Placental epithelial cell (primary cell): ENCODE measurements around the gene SPDYE2. TPM values are rescaled to one million over a fixed set of nuclear protein-coding genes. Genes with fewer than 3 reads are reported as not detected.

Experiments
- total RNA-seq: library from RNA; depleted of rRNA; stranded (reverse); fragments of >200 nt; gene quantifications from 2 replicates; pipeline ENCODE4 v1.2.3, GENCODE V29; 2012

SPDYE2 gene, protein sequence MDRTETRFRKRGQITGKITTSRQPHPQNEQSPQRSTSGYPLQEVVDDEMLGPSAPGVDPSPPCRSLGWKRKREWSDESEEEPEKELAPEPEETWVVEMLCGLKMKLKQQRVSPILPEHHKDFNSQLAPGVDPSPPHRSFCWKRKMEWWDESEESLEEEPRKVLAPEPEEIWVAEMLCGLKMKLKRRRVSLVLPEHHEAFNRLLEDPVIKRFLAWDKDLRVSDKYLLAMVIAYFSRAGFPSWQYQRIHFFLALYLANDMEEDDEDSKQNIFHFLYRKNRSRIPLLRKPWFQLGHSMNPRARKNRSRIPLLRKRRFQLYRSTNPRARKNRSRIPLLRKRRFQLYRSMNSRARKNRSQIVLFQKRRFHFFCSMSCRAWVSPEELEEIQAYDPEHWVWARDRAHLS
- total RNA-seq: not detected in 2 replicates

DNA sequence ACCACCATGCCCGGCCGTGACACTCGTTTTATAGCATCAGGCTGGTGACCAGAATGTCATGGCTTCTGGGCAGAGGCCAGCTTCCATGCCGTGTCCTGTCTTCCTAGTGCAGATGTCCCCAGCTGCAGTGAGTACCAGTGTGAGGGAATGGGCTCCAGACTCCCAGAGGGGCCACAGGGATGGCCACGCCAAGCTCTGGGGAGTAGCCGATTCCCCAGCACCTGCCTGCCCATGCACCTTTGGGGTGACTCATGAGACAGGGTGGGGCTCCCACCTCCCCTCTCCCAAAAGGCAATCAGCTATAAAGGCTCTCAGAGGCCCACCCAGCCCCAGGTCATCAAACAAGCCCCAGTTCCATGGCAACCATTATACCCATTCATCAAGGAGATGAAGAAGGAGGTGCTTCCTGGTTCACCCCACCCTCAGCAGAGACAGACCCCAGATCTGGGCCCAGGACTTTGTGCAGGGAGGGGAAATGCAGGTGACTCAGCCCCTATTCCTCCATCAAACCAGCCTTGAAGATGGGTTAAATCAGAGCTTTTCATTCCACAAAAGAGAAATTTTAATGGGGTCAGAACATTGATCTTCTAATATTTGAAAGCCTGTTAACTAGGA, at the start of gene SPDYE2:
Gene SPDYE2, plus strand, starts transcription at position 419 of the 615 bp plus-strand sequence. CDS start 2,030 bp downstream, outside the sequence.

DNA sequence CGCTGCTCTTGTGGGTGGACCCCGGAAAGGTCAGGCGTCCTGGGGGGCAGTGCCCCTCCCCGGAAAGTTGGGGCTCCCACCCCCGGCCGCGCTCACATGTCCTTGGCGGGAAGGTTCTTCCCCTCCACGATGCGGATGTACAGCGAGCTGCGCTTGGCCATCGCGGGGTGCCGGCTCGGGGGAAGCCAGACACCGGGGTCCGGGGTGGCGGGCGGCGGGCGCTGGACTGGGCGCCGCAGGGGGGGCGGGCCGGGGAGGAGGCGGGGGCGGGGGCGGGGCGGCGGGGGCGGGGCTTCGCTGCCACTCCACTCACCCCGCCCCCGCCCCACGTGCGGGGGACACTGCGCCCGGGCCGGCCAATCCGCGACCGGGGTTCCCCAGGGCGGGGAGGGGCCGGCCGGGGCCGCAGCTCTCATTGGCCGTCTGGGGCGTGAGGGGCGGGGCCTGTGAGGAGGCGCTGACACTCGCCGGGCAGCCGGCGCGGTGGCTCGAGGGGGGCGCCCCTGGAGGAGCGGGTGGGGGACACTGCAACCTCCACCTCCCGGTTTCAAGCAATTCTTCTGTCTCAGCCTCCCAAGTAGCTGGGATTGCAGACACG, 33.4 kb upstream of the SPDYE2 start, which contains the start of gene RASA4B:
Gene RASA4B, minus strand, starts transcription at position 228 of the 598 bp plus-strand sequence. Its CDS starts 67 bp downstream, at position 161.

DNA sequence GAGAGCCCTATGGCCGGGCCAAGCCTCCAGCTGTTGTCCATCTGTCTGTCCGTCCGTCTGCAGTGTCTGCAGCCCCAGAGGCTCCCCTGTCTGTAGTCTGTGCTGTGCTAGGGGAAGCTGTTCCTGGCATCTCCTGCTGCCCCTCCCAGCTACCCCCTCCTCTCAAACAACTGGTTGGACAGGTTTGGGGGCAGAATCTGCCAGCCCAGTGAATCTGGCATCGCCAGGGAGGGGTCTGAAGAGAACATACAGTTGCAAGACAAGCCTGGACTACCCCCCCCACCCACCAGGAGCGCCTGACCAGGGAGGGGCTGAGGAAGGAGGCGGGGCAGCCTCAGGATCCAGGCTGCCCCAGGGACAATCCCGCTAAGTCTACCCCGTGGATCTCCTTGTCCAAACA, 7.4 kb upstream of the SPDYE2 start, which contains the start of gene UPK3BL2:
Gene UPK3BL2, minus strand, starts transcription at position 101 of the 400 bp plus-strand sequence. Its CDS starts 60 bp downstream, at position 41.

DNA sequence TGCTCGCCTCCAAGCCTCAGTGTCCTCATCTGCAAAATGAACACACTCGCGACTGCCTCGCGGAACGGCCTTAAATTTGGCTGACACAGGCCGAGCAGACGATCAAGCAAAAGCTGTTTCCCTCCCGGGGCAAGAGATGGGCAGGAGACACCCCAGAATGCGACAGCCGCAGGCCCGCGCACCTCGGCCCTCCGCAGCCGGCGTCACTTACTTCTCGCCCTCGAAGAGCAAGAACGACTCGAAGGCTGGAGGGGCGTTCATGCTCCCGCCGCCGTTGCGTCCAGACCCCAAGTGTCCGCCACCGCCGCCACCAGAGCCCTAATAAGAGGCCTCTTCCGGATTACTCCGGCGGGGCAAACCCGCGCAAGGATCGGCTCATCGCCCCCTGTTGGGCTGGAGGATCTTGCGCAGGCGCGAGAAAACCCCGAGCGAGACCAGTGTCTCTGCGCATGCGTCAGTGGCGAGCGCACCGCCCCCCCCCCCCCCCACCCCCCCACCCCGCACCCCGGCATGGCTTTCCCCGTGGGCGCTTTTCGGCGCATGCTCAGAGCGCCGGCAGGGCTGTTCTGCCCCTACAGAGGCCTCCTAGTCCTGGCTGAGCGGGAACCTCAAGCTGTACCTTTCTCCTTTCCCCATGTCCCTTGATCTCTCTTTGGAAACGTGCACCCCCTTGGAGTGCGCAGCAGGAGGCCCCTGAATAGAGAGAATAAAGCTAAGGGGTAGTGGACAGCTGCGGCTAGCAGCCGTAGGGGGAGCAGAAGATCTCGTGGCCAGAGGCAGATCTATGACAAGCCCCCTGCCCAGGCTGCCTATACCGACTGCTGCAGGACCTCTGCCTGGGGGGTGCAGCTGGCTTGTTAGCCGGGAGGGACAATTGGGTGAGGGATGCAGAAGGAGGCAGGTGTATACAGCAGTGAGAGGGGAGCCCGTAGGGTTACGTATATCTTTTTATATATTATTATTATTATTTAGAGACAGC, 21.5 kb downstream of the SPDYE2 start, which contains the start of gene POLR2J3:
Gene POLR2J3, minus strand, starts transcription at position 323 of the 979 bp plus-strand sequence. Its CDS starts 62 bp downstream, at position 261.

Other genes with a start within 250 kb of the SPDYE2 start
- gene SPDYE6, start 194.8 kb upstream of the SPDYE2 start, total RNA-seq: not detected in 2 replicates
- gene PRKRIP1, start 154.9 kb upstream of the SPDYE2 start, total RNA-seq: 15.3 and 17.7 TPM in 2 replicates
- gene ORAI2, start 117.7 kb upstream of the SPDYE2 start, total RNA-seq: 15.7 and 20.1 TPM in 2 replicates
- gene ALKBH4, start 86.4 kb upstream of the SPDYE2 start, total RNA-seq: 12.1 and 19.6 TPM in 2 replicates
- 17.7 and 20.8 TPM in 2 replicates for gene LRWD1, start 86.2 kb upstream of the SPDYE2 start, total RNA-seq
- gene POLR2J, start 72.3 kb upstream of the SPDYE2 start, total RNA-seq: 25.5 and 28.5 TPM in 2 replicates
- gene RASA4B, start 33.4 kb upstream of the SPDYE2 start, total RNA-seq: 0.65 and 2.0 TPM in 2 replicates
- gene UPK3BL2, start 7.5 kb upstream of the SPDYE2 start, total RNA-seq: 12.2 and 20.2 TPM in 2 replicates
- 27.9 and 60.4 TPM in 2 replicates for gene POLR2J3, start 21.4 kb downstream of the SPDYE2 start, total RNA-seq
- gene RASA4, start 65.5 kb downstream of the SPDYE2 start, total RNA-seq: 1.4 and 13.7 TPM in 2 replicates
- gene UPK3BL1, start 91.6 kb downstream of the SPDYE2 start, total RNA-seq: 37.7 and 56.5 TPM in 2 replicates
- not detected in 2 replicates for gene SPDYE2B, start 99.1 kb downstream of the SPDYE2 start, total RNA-seq
- 2.8 and 6.7 TPM in 2 replicates for gene POLR2J2, start 120.4 kb downstream of the SPDYE2 start, total RNA-seq
- 15.4 and 16.1 TPM in 2 replicates for gene FAM185A, start 197.8 kb downstream of the SPDYE2 start, total RNA-seq